ENCODE measurements around the gene SAPCD2.
A peak's percentile ranks its signal among the peaks of the same experiment; 100 is the strongest.
"Not testable (repeated sequence)": the region's sequence is repeated elsewhere in the genome, so short reads cannot be mapped to it uniquely, and the experiment has no call there.

SAPCD2 gene

GRCh38 chr9:137070201-137070905 lies at the start of gene SAPCD2:
Gene SAPCD2, minus strand, starts transcription at chr9:137070557. Its CDS starts 97 bp downstream, at chr9:137070460.
- Histone ChIP-seq H3K36me3 (ENCODE audit: control insufficient read depth in 1 of 2, insufficient read depth in 2 of 2, low read length in 2 of 2) (peaks cover 0 to 3% of the 10 kb centered on the region in 2 donors), H3K27ac (ENCODE audit: low read depth, low read length) (no peak within 1 kb of the TSS), H3K4me3 (ENCODE audit: low read depth in 1 of 2, low read length in 2 of 2) (peak within 1 kb of the TSS; percentile 62), H3K27me3 (ENCODE audit: control insufficient read depth in 1 of 2, insufficient read depth in 2 of 2, low read length in 2 of 2) (no peaks in the 10 kb centered on the region), H3K9ac (ENCODE audit: low read depth in 1 of 2, low read length in 2 of 2) (peak within 1 kb of the TSS; percentile 49 to 54), H3K9me3 (ENCODE audit: control insufficient read depth in 1 of 2, low read length in 2 of 2) (no peaks in the 10 kb centered on the region), H3K4me1 (ENCODE audit: control insufficient read depth in 1 of 2, insufficient read depth in 2 of 2, low read length in 2 of 2) (peaks cover 33 to 48% of the 10 kb centered on the region in 2 donors)

GRCh38 chr9:137118092-137118603 lies 47.8 kb upstream of the SAPCD2 start:
- not testable (repeated sequence) for H3K4me3 ChIP-seq (ENCODE audit: low read depth in 1 of 2, low read length in 2 of 2); H3K27ac ChIP-seq (ENCODE audit: low read depth, low read length); H3K9me3 ChIP-seq (ENCODE audit: control insufficient read depth in 1 of 2, low read length in 2 of 2); H3K9ac ChIP-seq (ENCODE audit: low read depth in 1 of 2, low read length in 2 of 2); H3K4me1 ChIP-seq (ENCODE audit: control insufficient read depth in 1 of 2, insufficient read depth in 2 of 2, low read length in 2 of 2); H3K36me3 ChIP-seq (ENCODE audit: control insufficient read depth in 1 of 2, insufficient read depth in 2 of 2, low read length in 2 of 2)
- H3K27me3 ChIP-seq (ENCODE audit: control insufficient read depth in 1 of 2, insufficient read depth in 2 of 2, low read length in 2 of 2), result peaks cover 13 to 26% of the 10 kb centered on the region in 2 donors

- H3K27ac ChIP-seq (ENCODE audit: low read depth, low read length), result no peak overlapping the region
- H3K36me3 ChIP-seq (ENCODE audit: control insufficient read depth in 1 of 2, insufficient read depth in 2 of 2, low read length in 2 of 2), result peaks cover 0 to 5% of the 10 kb centered on the region in 2 donors
- H3K4me1 ChIP-seq (ENCODE audit: control insufficient read depth in 1 of 2, insufficient read depth in 2 of 2, low read length in 2 of 2), result peaks cover 0 to 7% of the 10 kb centered on the region in 2 donors
- peaks cover 13 to 26% of the 10 kb centered on the region in 2 donors for H3K27me3 ChIP-seq (ENCODE audit: control insufficient read depth in 1 of 2, insufficient read depth in 2 of 2, low read length in 2 of 2)
- H3K9me3 ChIP-seq (ENCODE audit: control insufficient read depth in 1 of 2, low read length in 2 of 2), result no peaks in the 10 kb centered on the region
- no peak overlapping the region for H3K4me3 ChIP-seq (ENCODE audit: low read depth in 1 of 2, low read length in 2 of 2)
- no peak overlapping the region for H3K9ac ChIP-seq (ENCODE audit: low read depth in 1 of 2, low read length in 2 of 2)
Measured at GRCh38 chr9:137117269-137117731, 46.9 kb upstream of the SAPCD2 start.

GRCh38 chr9:137116728-137117127 lies 46.4 kb upstream of the SAPCD2 start:
- no peak overlapping the region for H3K9ac ChIP-seq (ENCODE audit: low read depth in 1 of 2, low read length in 2 of 2)
- H3K4me1 ChIP-seq (ENCODE audit: control insufficient read depth in 1 of 2, insufficient read depth in 2 of 2, low read length in 2 of 2), result peaks cover 0 to 7% of the 10 kb centered on the region in 2 donors
- no peak overlapping the region for H3K27ac ChIP-seq (ENCODE audit: low read depth, low read length)
- H3K27me3 ChIP-seq (ENCODE audit: control insufficient read depth in 1 of 2, insufficient read depth in 2 of 2, low read length in 2 of 2), result peaks cover 13 to 26% of the 10 kb centered on the region in 2 donors
- no peak overlapping the region for H3K4me3 ChIP-seq (ENCODE audit: low read depth in 1 of 2, low read length in 2 of 2)
- no peaks in the 10 kb centered on the region for H3K9me3 ChIP-seq (ENCODE audit: control insufficient read depth in 1 of 2, low read length in 2 of 2)
- H3K36me3 ChIP-seq (ENCODE audit: control insufficient read depth in 1 of 2, insufficient read depth in 2 of 2, low read length in 2 of 2), result peaks cover 0 to 5% of the 10 kb centered on the region in 2 donors

GRCh38 chr9:137116027-137116507 lies 45.7 kb upstream of the SAPCD2 start:
- no peak overlapping the region for H3K4me3 ChIP-seq (ENCODE audit: low read depth in 1 of 2, low read length in 2 of 2)
- no peak overlapping the region for H3K9ac ChIP-seq (ENCODE audit: low read depth in 1 of 2, low read length in 2 of 2)
- H3K36me3 ChIP-seq (ENCODE audit: control insufficient read depth in 1 of 2, insufficient read depth in 2 of 2, low read length in 2 of 2), result peaks cover 0 to 5% of the 10 kb centered on the region in 2 donors
- no peak overlapping the region for H3K27ac ChIP-seq (ENCODE audit: low read depth, low read length)
- peaks cover 0 to 7% of the 10 kb centered on the region in 2 donors for H3K4me1 ChIP-seq (ENCODE audit: control insufficient read depth in 1 of 2, insufficient read depth in 2 of 2, low read length in 2 of 2)
- no peaks in the 10 kb centered on the region for H3K9me3 ChIP-seq (ENCODE audit: control insufficient read depth in 1 of 2, low read length in 2 of 2)
- H3K27me3 ChIP-seq (ENCODE audit: control insufficient read depth in 1 of 2, insufficient read depth in 2 of 2, low read length in 2 of 2), result peaks cover 13 to 26% of the 10 kb centered on the region in 2 donors

- peaks cover 13 to 26% of the 10 kb centered on the region in 2 donors for H3K27me3 ChIP-seq (ENCODE audit: control insufficient read depth in 1 of 2, insufficient read depth in 2 of 2, low read length in 2 of 2)
- peaks cover 0 to 7% of the 10 kb centered on the region in 2 donors for H3K4me1 ChIP-seq (ENCODE audit: control insufficient read depth in 1 of 2, insufficient read depth in 2 of 2, low read length in 2 of 2)
- no peaks in the 10 kb centered on the region for H3K9me3 ChIP-seq (ENCODE audit: control insufficient read depth in 1 of 2, low read length in 2 of 2)
- peaks cover 0 to 11% of the 10 kb centered on the region in 2 donors for H3K36me3 ChIP-seq (ENCODE audit: control insufficient read depth in 1 of 2, insufficient read depth in 2 of 2, low read length in 2 of 2)
- no peak overlapping the region for H3K27ac ChIP-seq (ENCODE audit: low read depth, low read length)
- peak overlapping the region in 1 of 2 donors; percentile 55 for H3K4me3 ChIP-seq (ENCODE audit: low read depth in 1 of 2, low read length in 2 of 2)
- H3K9ac ChIP-seq (ENCODE audit: low read depth in 1 of 2, low read length in 2 of 2), result no peak overlapping the region
Measured at GRCh38 chr9:137115394-137116026, 45.2 kb upstream of the SAPCD2 start.

- Histone ChIP-seq H3K9me3 (ENCODE audit: control insufficient read depth in 1 of 2, low read length in 2 of 2) (no peaks in the 10 kb centered on the region), H3K9ac (ENCODE audit: low read depth in 1 of 2, low read length in 2 of 2) (no peak within 1 kb of the TSS), H3K4me1 (ENCODE audit: control insufficient read depth in 1 of 2, insufficient read depth in 2 of 2, low read length in 2 of 2) (peaks cover 0 to 7% of the 10 kb centered on the region in 2 donors), H3K36me3 (ENCODE audit: control insufficient read depth in 1 of 2, insufficient read depth in 2 of 2, low read length in 2 of 2) (peaks cover 0 to 18% of the 10 kb centered on the region in 2 donors), H3K27ac (ENCODE audit: low read depth, low read length) (no peak within 1 kb of the TSS), H3K4me3 (ENCODE audit: low read depth in 1 of 2, low read length in 2 of 2) (peak within 1 kb of the TSS; percentile 44 to 55), H3K27me3 (ENCODE audit: control insufficient read depth in 1 of 2, insufficient read depth in 2 of 2, low read length in 2 of 2) (peaks cover 13 to 26% of the 10 kb centered on the region in 2 donors)
Measured at GRCh38 chr9:137114613-137115393, 44.4 kb upstream of the SAPCD2 start, which contains the start of gene DPP7. Gene DPP7, minus strand, starts transcription at chr9:137114733. Its CDS starts 20 bp downstream, at chr9:137114713.

GRCh38 chr9:137114220-137114612 lies 43.9 kb upstream of the SAPCD2 start:
- Histone ChIP-seq H3K4me3 (ENCODE audit: low read depth in 1 of 2, low read length in 2 of 2) (peak overlapping the region; percentile 44 to 55), H3K27me3 (ENCODE audit: control insufficient read depth in 1 of 2, insufficient read depth in 2 of 2, low read length in 2 of 2) (peaks cover 13 to 26% of the 10 kb centered on the region in 2 donors), H3K9me3 (ENCODE audit: control insufficient read depth in 1 of 2, low read length in 2 of 2) (no peaks in the 10 kb centered on the region), H3K36me3 (ENCODE audit: control insufficient read depth in 1 of 2, insufficient read depth in 2 of 2, low read length in 2 of 2) (peaks cover 2 to 23% of the 10 kb centered on the region in 2 donors), H3K27ac (ENCODE audit: low read depth, low read length) (no peak overlapping the region), H3K4me1 (ENCODE audit: control insufficient read depth in 1 of 2, insufficient read depth in 2 of 2, low read length in 2 of 2) (peaks cover 0 to 7% of the 10 kb centered on the region in 2 donors), H3K9ac (ENCODE audit: low read depth in 1 of 2, low read length in 2 of 2) (no peak overlapping the region)

- Histone ChIP-seq H3K36me3 (ENCODE audit: control insufficient read depth in 1 of 2, insufficient read depth in 2 of 2, low read length in 2 of 2) (peaks cover 8 to 27% of the 10 kb centered on the region in 2 donors), H3K9ac (ENCODE audit: low read depth in 1 of 2, low read length in 2 of 2) (no peak overlapping the region), H3K4me1 (ENCODE audit: control insufficient read depth in 1 of 2, insufficient read depth in 2 of 2, low read length in 2 of 2) (peaks cover 0 to 7% of the 10 kb centered on the region in 2 donors), H3K27ac (ENCODE audit: low read depth, low read length) (no peak overlapping the region), H3K4me3 (ENCODE audit: low read depth in 1 of 2, low read length in 2 of 2) (no peak overlapping the region), H3K9me3 (ENCODE audit: control insufficient read depth in 1 of 2, low read length in 2 of 2) (no peaks in the 10 kb centered on the region), H3K27me3 (ENCODE audit: control insufficient read depth in 1 of 2, insufficient read depth in 2 of 2, low read length in 2 of 2) (peaks cover 13 to 26% of the 10 kb centered on the region in 2 donors)
Measured at GRCh38 chr9:137113385-137114159, 43.2 kb upstream of the SAPCD2 start.

All from duodenal mucosa (tissue), 2 donors.